Tibial nerve (tissue), 4 donors: Measurements from ENCODE around the gene LARP4. TPM values are rescaled to one million over a fixed set of nuclear protein-coding genes. Genes with fewer than 3 reads are reported as not detected.

Experiments used
- DNase-seq, 2 donors: peaks; one replicate each; pipeline ENCODE4 v3.0.0-alpha.2; 2019; ENCODE audit warnings: low spot score in 2 of 2
- H3K27ac ChIP-seq, 4 donors: fragments of 200-600 bp; sonication (generic) in 3 of 4; one replicate each; pipeline ENCODE4 v1.5.1; 2017 to 2019; ENCODE audit warnings: mild to moderate bottlenecking in 1 of 4
- H3K27me3 ChIP-seq, 2 donors: fragments of 200-600 bp; sonication (generic) in 1 of 2; one replicate each; pipeline versions ENCODE4 v1.5.1 to v1.6.0; 2017 to 2019
- H3K36me3 ChIP-seq, 3 donors: fragments of 200-600 bp; sonication (generic); one replicate each; pipeline ENCODE4 v1.5.1; 2018 to 2019
- H3K4me1 ChIP-seq, 4 donors: fragments of 200-600 bp; sonication (generic) in 3 of 4; one replicate each; pipeline ENCODE4 v1.5.1; 2017 to 2019
- H3K4me3 ChIP-seq, 4 donors: fragments of 200-600 bp; sonication (generic) in 3 of 4; one replicate each; pipeline ENCODE4 v1.5.1; 2017 to 2019; ENCODE audit warnings: mild to moderate bottlenecking in 1 of 4, moderate library complexity in 1 of 4
- H3K9me3 ChIP-seq, 4 donors: fragments of 200-600 bp; sonication (generic) in 3 of 4; one replicate each; pipeline ENCODE4 v1.5.1; 2017 to 2019
- EP300 ChIP-seq, 2 donors: sonication (generic); formaldehyde crosslinking; IDR thresholded peaks; one replicate each; pipeline ENCODE4 v1.6.1; 2017; ENCODE audit warnings: antibody characterized with exemption in 2 of 2, mild to moderate bottlenecking in 1 of 2
- POLR2A ChIP-seq, 2 donors: fragments of 450-650 bp; IDR thresholded peaks; one replicate each; pipeline ENCODE4 v1.6.1; 2017; ENCODE audit warnings: antibody characterized with exemption in 2 of 2, mild to moderate bottlenecking in 2 of 2, moderate library complexity in 2 of 2
- WGBS, 2 donors: methylation state at CpG; one replicate each; pipeline ENCODE4 v1.1.5; 2018; 5-methylcytosine and 5-hydroxymethylcytosine counted together
- total RNA-seq, 4 donors: library from RNA; depleted of rRNA; stranded (reverse); fragments of >200 nt; gene quantifications; one replicate each; pipeline ENCODE4 v1.1.0, GENCODE V29; 2016
- TF ChIP-seq, protein P1 (sequence below), 5 experiments: fragments of 200-600 bp in 3 of 5; fragments of 450-650 bp in 2 of 5; sonication (generic) in 3 of 5; IDR thresholded peaks; one replicate each; pipeline ENCODE4 v1.5.1; 2016 to 2019; ENCODE audit warnings: antibody characterized with exemption in 5 of 5, mild to moderate bottlenecking in 3 of 5, moderate library complexity in 2 of 5

Gene LARP4
- total RNA-seq, 4 donors from 2014 or later, result 35.7 to 72.6 (median 43.4) TPM

DNA sequence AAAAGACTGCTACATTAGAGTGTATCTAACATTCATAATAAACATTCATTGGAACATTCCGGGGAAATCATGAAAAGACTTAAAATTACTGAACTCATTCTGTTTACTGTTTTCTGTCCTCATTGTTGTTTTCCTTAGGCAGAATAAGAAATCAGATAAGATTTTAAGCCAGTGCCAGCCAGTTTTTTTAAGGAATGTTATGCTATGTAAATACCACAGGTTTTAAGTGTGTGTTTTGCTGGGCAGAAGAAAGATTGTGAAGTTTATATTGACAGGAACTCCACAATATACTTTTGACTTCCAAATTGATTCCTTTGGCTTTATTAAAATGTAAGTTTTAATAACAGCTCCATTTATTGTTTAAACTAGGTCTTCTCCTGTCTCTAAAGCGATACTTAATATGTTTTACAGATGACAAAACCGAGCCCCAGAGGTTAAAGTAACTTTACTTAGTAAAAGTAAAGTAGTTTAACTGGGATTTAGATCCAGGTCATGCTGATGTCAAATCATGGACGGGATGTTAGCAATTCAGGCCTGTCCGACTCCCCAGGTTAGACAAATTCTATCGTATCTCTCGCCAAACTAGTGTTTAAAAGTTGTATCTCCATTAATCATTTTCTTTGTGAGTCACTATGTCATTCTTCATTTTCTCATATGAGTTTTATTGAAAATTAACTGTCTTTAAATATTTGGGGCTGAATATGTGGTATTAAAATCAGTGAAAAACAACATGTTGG, 1.7 kb downstream of the LARP4 start:
- Histone ChIP-seq H3K4me1 (peaks cover 0 to 30% (median 7%) of the 10 kb centered on the region in 4 donors), H3K27ac (peak overlapping the region; percentile 89 to 95 (median 92)), H3K4me3 (peak overlapping the region; percentile 53 to 90 (median 80)), H3K27me3 (no peaks in the 10 kb centered on the region), H3K36me3 (no peaks in the 10 kb centered on the region), H3K9me3 (no peaks in the 10 kb centered on the region)
- WGBS, 2 donors, result 12 to 27% methylated on average over 7 of the region's 7 CpGs
- DNase-seq, result no peak
- TF ChIP-seq POLR2A (IDR thresholded peaks at IDR 0.05) (no peak), EP300 (IDR thresholded peaks at IDR 0.05) (no peak)
- TF ChIP-seq, protein P1, sequence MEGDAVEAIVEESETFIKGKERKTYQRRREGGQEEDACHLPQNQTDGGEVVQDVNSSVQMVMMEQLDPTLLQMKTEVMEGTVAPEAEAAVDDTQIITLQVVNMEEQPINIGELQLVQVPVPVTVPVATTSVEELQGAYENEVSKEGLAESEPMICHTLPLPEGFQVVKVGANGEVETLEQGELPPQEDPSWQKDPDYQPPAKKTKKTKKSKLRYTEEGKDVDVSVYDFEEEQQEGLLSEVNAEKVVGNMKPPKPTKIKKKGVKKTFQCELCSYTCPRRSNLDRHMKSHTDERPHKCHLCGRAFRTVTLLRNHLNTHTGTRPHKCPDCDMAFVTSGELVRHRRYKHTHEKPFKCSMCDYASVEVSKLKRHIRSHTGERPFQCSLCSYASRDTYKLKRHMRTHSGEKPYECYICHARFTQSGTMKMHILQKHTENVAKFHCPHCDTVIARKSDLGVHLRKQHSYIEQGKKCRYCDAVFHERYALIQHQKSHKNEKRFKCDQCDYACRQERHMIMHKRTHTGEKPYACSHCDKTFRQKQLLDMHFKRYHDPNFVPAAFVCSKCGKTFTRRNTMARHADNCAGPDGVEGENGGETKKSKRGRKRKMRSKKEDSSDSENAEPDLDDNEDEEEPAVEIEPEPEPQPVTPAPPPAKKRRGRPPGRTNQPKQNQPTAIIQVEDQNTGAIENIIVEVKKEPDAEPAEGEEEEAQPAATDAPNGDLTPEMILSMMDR (IDR thresholded peaks at IDR 0.05), result no peak

- H3K4me1 ChIP-seq, result peaks cover 0 to 30% (median 7%) of the 10 kb centered on the region in 4 donors
- WGBS, 2 donors, result 22 to 23% methylated on average over 3 of the region's 3 CpGs
- H3K4me3 ChIP-seq, result peak overlapping the region in 2 of 4 donors; percentile 78 to 81
- peak overlapping the region in 3 of 4 donors; percentile 89 to 95 (median 93) for H3K27ac ChIP-seq
- no peak for DNase-seq
- no peaks in the 10 kb centered on the region for H3K36me3 ChIP-seq
- TF ChIP-seq, protein P1 (IDR thresholded peaks at IDR 0.05), result no peak
- TF ChIP-seq EP300 (IDR thresholded peaks at IDR 0.05), result no peak
- TF ChIP-seq POLR2A (IDR thresholded peaks at IDR 0.05), result no peak
- H3K9me3 ChIP-seq, result no peaks in the 10 kb centered on the region
- no peaks in the 10 kb centered on the region for H3K27me3 ChIP-seq
Measured at GRCh38 chr12:50403001-50403440, 2.3 kb downstream of the LARP4 start.

DNA sequence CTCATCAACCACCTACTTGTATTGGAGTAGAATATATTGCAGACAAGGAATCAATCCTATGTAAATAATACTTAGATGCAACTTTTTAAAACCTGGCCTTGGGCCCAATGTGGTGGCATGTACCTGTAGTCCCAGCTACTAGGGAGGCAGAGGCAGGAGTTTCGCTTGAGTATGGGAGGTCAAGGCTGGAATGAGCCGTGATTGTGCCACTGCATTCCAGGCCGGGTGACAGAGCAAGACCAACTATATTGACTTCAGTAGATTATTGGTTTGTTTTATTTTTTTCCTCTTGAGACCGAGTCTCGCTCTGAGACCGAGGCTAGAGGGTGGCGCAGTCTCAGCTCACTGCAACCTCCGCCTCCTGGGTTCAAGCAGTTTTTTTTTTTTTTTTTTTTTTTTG, 3.6 kb downstream of the LARP4 start:
- no peak overlapping the region for H3K4me3 ChIP-seq
- H3K4me1 ChIP-seq, result peaks cover 0 to 35% (median 7%) of the 10 kb centered on the region in 4 donors
- no peaks in the 10 kb centered on the region for H3K9me3 ChIP-seq
- no peaks in the 10 kb centered on the region for H3K27me3 ChIP-seq
- TF ChIP-seq, protein P1 (IDR thresholded peaks at IDR 0.05), result no peak
- DNase-seq, result no peak
- no peak overlapping the region for H3K27ac ChIP-seq
- WGBS, 2 donors, result 93 to 95% methylated on average over 8 of the region's 8 CpGs
- H3K36me3 ChIP-seq, result no peaks in the 10 kb centered on the region

DNA sequence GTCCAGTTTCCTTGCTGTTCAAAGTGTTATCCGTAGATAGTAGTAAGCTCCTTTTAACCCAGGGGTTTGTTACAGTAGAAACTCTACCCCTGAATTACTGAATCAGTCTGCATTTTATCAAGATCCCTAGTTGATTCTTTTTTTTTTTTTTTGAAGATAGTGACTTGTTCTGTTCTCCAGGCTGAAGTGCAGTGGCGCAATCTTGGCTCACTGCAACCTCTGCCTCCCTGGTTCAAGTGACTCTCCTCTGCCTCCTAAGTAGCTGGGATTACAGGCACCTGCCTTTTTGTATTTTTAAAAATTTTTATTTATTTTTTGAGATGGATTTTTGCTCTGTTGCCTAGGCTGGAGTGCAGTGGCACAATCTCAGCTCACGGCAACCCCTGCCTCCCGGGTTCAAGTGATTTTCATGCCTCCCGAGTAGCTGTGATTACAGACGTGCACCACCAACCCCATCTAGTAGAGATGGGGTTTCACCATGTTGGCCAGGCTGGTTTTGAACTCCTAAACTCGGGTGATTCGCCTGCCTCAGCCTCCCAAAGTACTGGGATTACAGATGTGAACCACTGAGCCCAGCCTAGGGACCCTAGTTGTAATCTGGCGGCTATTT, 10.5 kb downstream of the LARP4 start:
- no peak overlapping the region for H3K4me3 ChIP-seq
- TF ChIP-seq POLR2A (IDR thresholded peaks at IDR 0.05) (no peak), EP300 (IDR thresholded peaks at IDR 0.05) (no peak)
- TF ChIP-seq, protein P1 (IDR thresholded peaks at IDR 0.05), result no peak

DNA sequence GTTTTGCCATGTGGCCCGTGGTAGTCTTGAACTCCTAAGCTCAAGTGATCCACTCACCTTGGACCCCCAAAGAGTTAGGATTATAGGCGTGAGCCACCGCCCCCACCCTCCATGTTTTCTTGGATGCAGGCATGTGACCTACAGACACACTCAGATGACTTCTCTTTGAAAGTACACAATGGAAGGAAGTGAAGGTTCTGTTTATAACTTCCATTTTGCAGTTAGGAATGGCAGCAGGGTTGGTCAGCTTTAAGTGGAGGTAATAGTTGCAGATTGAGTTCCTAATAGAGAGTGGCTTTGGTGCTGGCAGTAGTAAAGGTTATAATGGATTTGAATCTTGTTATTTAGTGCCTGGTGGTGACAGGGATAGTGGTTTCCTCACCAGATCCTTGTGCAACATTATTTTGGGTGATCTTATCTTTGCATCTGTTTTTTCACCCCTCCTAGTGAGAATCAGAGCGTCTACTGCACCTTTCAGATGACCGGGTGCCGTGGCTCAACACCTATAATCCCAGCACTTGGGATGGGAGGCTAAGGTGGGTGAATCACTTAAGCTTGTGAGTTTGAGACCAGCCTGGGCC, 15.3 kb downstream of the LARP4 start:
- Histone ChIP-seq H3K9me3 (no peaks in the 10 kb centered on the region), H3K4me1 (peaks cover 0 to 10% (median 0%) of the 10 kb centered on the region in 4 donors), H3K36me3 (peaks cover 0 to 14% (median 0%) of the 10 kb centered on the region in 3 donors), H3K4me3 (no peak overlapping the region), H3K27ac (no peak overlapping the region), H3K27me3 (no peaks in the 10 kb centered on the region)
- no peak for DNase-seq
- 91 to 94% methylated on average over 6 of the region's 6 CpGs for WGBS, 2 donors
- TF ChIP-seq EP300 (IDR thresholded peaks at IDR 0.05), result no peak
- no peak for TF ChIP-seq POLR2A (IDR thresholded peaks at IDR 0.05)
- TF ChIP-seq, protein P1 (IDR thresholded peaks at IDR 0.05), result no peak

More for the DNA sequence above, 10.5 kb downstream of the LARP4 start:
- H3K36me3 ChIP-seq, result peaks cover 0 to 4% (median 0%) of the 10 kb centered on the region in 3 donors
- no peak overlapping the region for H3K27ac ChIP-seq
- 93 to 95% methylated on average over 9 of the region's 9 CpGs for WGBS, 2 donors
- H3K9me3 ChIP-seq, result no peaks in the 10 kb centered on the region
- peaks cover 0 to 14% (median 0%) of the 10 kb centered on the region in 4 donors for H3K4me1 ChIP-seq
- DNase-seq, result no peak
- no peaks in the 10 kb centered on the region for H3K27me3 ChIP-seq
